H1 (cell line): ENCODE measurements around the gene CAST.

Experiments
- BRCA1 ChIP-seq: IDR thresholded peaks from 2 replicates; pipeline ENCODE4 v1.6.1; 2012; ENCODE audit warnings: low read depth, low read length, improper control_type of control experiment
- CBX5 ChIP-seq: fragments of 300-800, 300-1000 bp; sonication (generic); IDR thresholded peaks from 2 replicates; pipeline ENCODE4 v1.7.1; 2016; ENCODE audit warnings: antibody characterized with exemption, low read length, low read depth
- CHD2 ChIP-seq: IDR thresholded peaks from 2 replicates; pipeline ENCODE4 v1.6.1; 2012; ENCODE audit warnings: low read length, improper control_type of control experiment
- EZH2 ChIP-seq: fragments of 200-600 bp; sonication (generic); IDR thresholded peaks from 2 replicates; pipeline ENCODE4 v1.7.1; 2012; ENCODE audit warnings: low read depth, mild to moderate bottlenecking, moderate library complexity, low read length, inconsistent platforms; ENCODE audit not compliant: severe bottlenecking
- POLR2A ChIP-seq, 2 experiments: IDR thresholded peaks; 1 replicate in 1 of 2; 2 replicates in 1 of 2; pipeline ENCODE4 v1.6.1; 2011; ENCODE audit warnings: low read depth in 2 of 2, low read length in 2 of 2, mild to moderate bottlenecking in 2 of 2; ENCODE audit errors: control extremely low read depth in 1 of 2
- SP1 ChIP-seq: IDR thresholded peaks from 2 replicates; pipeline ENCODE4 v1.6.1; 2011; ENCODE audit warnings: low read depth, low read length
- SP4 ChIP-seq: IDR thresholded peaks from 2 replicates; pipeline ENCODE4 v1.6.1; 2012; ENCODE audit warnings: low read length, inconsistent platforms
- TEAD4 ChIP-seq: IDR thresholded peaks from 2 replicates; pipeline ENCODE4 v1.6.1; 2012; ENCODE audit warnings: low read depth, low read length, inconsistent platforms, mixed read lengths
- ZNF274 ChIP-seq: IDR thresholded peaks from 2 replicates; pipeline ENCODE4 v1.7.0; 2012; ENCODE audit warnings: low read length, borderline replicate concordance; ENCODE audit errors: extremely low read depth
- TF ChIP-seq, protein P1 (sequence below): IDR thresholded peaks from 2 replicates; pipeline ENCODE4 v1.6.1; 2011; ENCODE audit warnings: low read depth, mild to moderate bottlenecking, low read length; ENCODE audit not compliant: insufficient read depth
- TF ChIP-seq, protein P2 (sequence below), 3 experiments: IDR thresholded peaks; 1 replicate in 2 of 3; 2 replicates in 1 of 3; pipeline versions ENCODE4 v1.5.1 to v1.6.1; 2011; ENCODE audit warnings: low read length in 3 of 3, mild to moderate bottlenecking in 3 of 3, inconsistent platforms in 2 of 3, low read depth in 1 of 3, moderate library complexity in 1 of 3; ENCODE audit not compliant: insufficient read depth in 1 of 3; ENCODE audit errors: control extremely low read depth in 1 of 3

DNA sequence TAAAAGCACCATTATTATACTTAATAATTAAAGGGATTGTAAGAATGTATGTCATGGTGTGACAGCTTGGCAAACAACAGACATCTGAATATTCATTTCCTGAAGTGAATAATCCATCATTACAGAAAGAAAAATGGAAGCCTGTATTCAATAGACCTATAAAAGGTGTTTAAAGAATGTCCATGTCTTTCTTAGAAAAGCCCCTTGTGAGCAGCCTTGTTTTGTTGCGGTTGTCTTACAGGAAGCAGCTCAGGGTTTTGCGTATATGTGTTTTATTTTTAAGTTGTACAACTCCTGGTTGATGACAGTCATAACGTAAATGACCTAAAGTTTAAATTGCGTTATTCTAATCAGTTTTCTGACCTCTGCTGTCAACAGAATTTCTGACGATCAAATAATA is 53.8 kb downstream of the CAST start:
- TF ChIP-seq, protein P1, sequence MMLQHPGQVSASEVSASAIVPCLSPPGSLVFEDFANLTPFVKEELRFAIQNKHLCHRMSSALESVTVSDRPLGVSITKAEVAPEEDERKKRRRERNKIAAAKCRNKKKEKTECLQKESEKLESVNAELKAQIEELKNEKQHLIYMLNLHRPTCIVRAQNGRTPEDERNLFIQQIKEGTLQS: no peak
- TF ChIP-seq EZH2 (no peak), TEAD4 (no peak), SP4 (no peak), SP1 (no peak), BRCA1 (no peak), POLR2A (IDR thresholded peaks at IDR 0.05; ENCODE audit: control extremely low read depth in 1 of 2, low read depth in 2 of 2, low read length in 2 of 2) (no peak), CBX5 (no peak), ZNF274 (no peak), CHD2 (no peak)
- TF ChIP-seq, protein P2, sequence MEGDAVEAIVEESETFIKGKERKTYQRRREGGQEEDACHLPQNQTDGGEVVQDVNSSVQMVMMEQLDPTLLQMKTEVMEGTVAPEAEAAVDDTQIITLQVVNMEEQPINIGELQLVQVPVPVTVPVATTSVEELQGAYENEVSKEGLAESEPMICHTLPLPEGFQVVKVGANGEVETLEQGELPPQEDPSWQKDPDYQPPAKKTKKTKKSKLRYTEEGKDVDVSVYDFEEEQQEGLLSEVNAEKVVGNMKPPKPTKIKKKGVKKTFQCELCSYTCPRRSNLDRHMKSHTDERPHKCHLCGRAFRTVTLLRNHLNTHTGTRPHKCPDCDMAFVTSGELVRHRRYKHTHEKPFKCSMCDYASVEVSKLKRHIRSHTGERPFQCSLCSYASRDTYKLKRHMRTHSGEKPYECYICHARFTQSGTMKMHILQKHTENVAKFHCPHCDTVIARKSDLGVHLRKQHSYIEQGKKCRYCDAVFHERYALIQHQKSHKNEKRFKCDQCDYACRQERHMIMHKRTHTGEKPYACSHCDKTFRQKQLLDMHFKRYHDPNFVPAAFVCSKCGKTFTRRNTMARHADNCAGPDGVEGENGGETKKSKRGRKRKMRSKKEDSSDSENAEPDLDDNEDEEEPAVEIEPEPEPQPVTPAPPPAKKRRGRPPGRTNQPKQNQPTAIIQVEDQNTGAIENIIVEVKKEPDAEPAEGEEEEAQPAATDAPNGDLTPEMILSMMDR (IDR thresholded peaks at IDR 0.05; ENCODE audit: control extremely low read depth in 1 of 3, insufficient read depth in 1 of 3, low read depth in 1 of 3, low read length in 3 of 3): no peak
